NOMO-1 treated with dmso at 0.1 percent for 144 hours (cell line): ENCODE data around the gene BTBD1.
A peak's percentile ranks its signal among the peaks of the same experiment; 100 is the strongest.

Experiments used
- DNase-seq: peaks from one replicate; lab custom pipeline; 2025; ENCODE audit not compliant: unreplicated experiment; lab: John Stamatoyannopoulos, UW

The BTBD1 gene

GRCh38 chr15:83066734-83067637 is at the start of gene BTBD1:
TSS of gene BTBD1 (minus strand) at chr15:83067252. CDS start at chr15:83067151, 101 bp downstream.
- peak; percentile 78 for DNase-seq

- no peak for DNase-seq
Measured at GRCh38 chr15:83115831-83116565, 48.9 kb upstream of the BTBD1 start.

GRCh38 chr15:83115410-83115809 is 48.4 kb upstream of the BTBD1 start:
- no peak for DNase-seq

GRCh38 chr15:83114856-83115255 is 47.8 kb upstream of the BTBD1 start:
- DNase-seq: no peak

GRCh38 chr15:83113881-83114674 is 47.0 kb upstream of the BTBD1 start:
- DNase-seq: no peak

GRCh38 chr15:83112956-83113299 is 45.9 kb upstream of the BTBD1 start:
- DNase-seq: no peak

- no peak for DNase-seq
Measured at GRCh38 chr15:83112233-83112955, 45.3 kb upstream of the BTBD1 start.

GRCh38 chr15:83111149-83111548 is 44.1 kb upstream of the BTBD1 start:
- DNase-seq: no peak

DNA sequence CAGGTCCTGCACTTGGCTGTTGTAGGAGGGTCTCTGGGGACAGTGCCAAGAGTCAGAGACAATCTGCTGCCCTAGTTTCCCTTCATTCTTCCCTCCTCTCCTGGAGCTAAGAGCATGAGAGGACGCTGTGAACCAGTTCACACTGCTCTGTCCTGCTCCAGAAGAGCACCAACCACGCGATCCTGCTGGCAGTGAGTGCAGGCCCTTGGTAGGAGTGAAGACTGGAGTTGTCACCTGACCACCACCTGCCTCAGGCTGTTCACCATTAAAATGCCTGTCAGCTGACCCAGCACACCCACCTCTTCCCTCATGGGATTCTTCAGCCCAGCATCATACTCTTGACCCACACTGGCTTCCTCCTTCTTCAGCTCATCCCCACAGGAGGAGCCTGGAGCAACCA is 43.3 kb upstream of the BTBD1 start:
- DNase-seq: no peak

GRCh38 chr15:83109532-83109931 is 42.5 kb upstream of the BTBD1 start:
- DNase-seq: no peak

- DNase-seq: peak; percentile 91
Measured at GRCh38 chr15:83108266-83109219, 41.5 kb upstream of the BTBD1 start.

- DNase-seq: no peak
Measured at GRCh38 chr15:83107841-83108181, 40.8 kb upstream of the BTBD1 start.

DNA sequence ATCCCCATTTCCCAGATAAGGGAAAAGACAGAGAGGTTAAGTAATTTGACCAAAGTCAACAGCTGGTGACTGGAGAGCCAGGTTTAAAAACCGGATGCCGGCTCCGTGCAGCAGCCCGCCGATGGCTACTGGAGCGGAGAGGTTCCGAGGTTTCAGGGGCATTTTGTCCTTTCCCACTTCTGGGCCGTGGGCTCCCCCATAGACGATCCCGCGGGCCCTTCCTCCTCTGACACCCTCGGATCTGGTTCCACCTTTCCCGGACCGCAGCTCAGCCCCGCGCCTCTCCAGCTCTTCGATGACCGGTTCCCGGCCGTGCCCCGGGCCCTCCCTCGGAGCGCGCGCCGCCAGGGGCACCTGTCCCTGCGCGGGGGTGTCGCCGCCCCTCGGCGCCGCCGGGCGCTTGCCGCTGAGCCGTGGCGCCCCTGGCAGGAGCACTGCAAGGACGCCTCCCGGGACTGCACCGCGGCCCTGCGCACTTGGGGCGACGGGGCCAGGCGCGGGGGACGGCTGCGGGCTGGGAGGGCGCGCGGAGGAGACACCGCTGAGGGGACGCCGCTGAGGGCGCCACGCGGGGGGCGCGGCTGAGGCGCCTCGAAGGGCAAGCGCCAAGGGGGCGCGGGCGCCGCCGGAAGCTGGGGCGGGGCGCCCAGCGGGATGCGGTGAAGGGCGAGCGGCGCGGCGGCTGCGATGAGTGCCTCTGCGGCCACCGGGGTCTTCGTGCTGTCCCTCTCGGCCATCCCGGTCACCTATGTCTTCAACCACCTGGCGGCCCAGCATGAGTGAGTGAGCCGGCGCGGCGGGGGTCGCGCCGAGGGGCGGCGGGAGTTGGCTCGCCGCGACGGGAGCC is 40.2 kb upstream of the BTBD1 start, which contains the start of gene TM6SF1:
TSS of gene TM6SF1 (plus strand) at position 652 of the 847 bp plus-strand sequence. CDS start at position 688, 36 bp downstream.
- DNase-seq: no peak

DNA sequence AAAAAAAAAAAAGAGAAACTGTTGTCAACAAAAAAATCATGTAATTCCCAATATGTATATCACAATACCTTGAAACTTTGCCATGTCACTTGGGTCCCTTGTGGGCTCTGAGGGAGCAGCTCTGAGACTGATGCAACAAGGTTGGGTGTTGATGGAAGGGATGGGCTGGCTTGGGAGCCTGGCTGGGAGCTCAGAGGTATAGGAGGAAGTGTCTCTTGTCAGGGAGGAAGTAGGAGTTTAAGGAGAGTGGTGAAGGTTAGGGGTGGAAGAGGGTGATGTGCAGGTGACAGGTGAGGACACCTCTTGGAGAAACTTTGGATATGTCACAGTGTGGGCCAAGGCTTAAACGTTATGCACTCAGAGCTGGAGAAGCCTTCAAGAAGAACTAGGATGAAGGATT is 38.4 kb upstream of the BTBD1 start:
- no peak for DNase-seq

GRCh38 chr15:83104141-83104540 is 37.1 kb upstream of the BTBD1 start:
- no peak for DNase-seq

- no peak for DNase-seq
Measured at GRCh38 chr15:83102346-83102745, 35.3 kb upstream of the BTBD1 start.

DNA sequence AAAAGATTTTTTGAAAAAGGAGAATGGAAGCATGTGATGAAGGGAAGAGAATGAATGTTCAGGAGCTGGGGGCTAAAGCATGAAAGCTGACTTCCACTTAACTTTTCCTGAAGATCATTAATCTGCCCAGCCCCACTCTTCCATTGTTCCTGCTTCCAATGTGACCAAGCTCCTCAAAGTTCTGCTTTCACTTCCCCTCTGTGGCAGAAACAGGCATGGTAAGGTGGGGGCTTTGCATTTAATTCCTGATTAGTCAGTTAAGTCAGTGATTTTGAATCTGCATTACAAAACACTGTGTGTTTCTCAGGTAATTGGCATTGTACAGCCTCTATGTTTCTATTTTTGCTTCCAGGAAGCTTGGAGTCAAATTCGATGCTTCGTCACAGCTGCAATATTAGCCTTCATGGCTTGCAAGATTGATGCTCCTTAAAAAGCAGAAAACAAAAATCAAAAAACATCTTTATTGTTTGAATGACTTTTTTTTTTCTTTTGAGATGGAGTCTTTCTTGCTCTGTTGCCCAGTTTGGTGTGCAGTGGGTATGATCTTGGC is 33.1 kb upstream of the BTBD1 start:
- peak; percentile 45 for DNase-seq

DNA sequence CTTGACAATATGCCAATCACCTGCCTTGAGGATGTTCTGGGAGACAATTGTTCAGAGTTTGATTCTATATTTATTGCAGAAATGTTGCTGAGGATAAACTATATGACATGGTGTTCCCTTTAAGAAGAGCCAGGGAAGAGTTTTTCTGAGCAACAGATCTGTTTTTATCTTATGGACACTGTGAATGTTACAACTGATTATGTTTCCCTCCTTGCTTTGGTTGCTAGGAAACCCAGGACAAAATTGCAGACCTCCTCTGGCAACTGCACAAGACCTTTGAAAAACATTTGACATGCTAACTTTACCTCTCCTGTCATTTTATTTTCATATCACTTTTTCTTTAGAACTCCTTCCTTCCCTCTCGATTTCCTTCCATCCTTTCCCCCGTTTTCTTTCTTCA is 32.2 kb upstream of the BTBD1 start:
- no peak for DNase-seq
